GM12872 (cell line): ENCODE results near the gene SYT8.

Experiments used
- CTCF ChIP-seq: IDR thresholded peaks from 3 replicates; pipeline ENCODE4 v1.5.1; 2011; ENCODE audit warnings: low read depth, mild to moderate bottlenecking, low read length, moderate library complexity; ENCODE audit not compliant: insufficient read depth

SYT8 gene

GRCh38 chr11:1856306-1857005 is 21.7 kb downstream of the SYT8 start:
- no peak for TF ChIP-seq CTCF

DNA sequence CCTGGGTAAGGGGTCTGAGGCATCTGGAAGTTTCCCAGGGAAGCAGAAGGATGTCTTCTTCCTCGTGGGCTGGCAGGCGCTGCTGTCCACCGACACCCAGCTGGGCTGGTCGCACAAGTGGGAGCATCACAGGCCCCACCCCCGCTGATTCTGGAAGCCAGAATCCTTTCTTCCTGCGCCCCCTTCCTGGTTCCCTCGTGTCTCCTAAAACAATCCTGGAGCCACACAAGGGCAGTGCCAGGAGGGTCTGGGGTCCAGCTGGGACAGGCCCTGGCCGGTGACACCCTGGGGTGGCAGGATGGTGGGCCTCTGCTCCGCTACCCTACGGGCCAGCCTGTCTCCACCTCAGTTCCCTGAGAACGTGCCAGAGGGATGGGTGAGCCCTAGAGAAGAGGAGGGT is 22.3 kb downstream of the SYT8 start:
- no peak for TF ChIP-seq CTCF

DNA sequence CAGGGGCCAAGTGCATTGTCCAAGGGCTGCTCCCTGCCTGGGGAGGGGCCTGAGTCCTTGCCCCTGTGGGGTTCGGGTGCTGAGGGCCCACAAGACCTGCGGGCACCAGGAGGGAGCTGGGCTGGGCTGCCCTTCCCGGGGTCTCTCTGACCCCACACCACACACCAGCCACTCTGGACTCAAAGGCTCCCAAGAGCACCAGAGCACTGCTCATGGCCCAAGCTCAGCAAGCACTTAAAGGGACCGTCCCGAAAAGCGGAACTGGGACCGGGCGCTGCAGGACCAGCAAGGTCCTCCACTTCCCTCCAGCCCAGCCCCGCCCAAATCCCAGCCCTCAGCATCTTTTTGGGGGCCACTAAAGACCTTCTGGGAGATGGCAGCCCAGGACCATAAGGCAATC is 23.4 kb downstream of the SYT8 start:
- TF ChIP-seq CTCF, result no peak

DNA sequence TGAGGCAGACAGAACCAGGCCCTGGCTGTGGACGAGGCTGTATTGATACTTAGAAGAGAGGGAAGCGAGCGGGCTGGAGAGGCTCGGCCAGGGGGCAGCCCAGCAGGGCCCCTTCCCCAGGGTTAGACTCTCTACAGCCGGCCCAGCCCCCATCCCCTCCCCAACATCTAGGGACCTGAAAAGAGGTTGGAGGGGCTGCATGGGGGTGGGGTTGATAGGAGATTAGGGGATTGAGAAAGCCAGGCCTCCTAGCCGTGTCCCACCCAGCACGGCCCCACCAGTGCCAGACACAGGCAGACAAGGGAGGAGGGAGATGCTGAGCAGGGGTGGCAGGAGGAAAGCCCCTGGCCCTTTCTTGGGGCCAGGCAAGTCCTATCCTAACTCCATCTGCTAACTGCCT is 23.8 kb downstream of the SYT8 start:
- no peak for TF ChIP-seq CTCF

- no peak for TF ChIP-seq CTCF
These were observed 24.2 kb downstream of the SYT8 start for GRCh38 chr11:1859004-1859403.

GRCh38 chr11:1860108-1860507 is 25.3 kb downstream of the SYT8 start:
- TF ChIP-seq CTCF, result no peak

GRCh38 chr11:1861435-1862411 is 26.9 kb downstream of the SYT8 start:
- TF ChIP-seq CTCF, result no peak
